K562 (cell line): Measurements from ENCODE around the gene SULT2A1. TPM values are rescaled to one million over a fixed set of nuclear protein-coding genes. Genes with fewer than 3 reads are reported as not detected.

Experiments
- ATAC-seq: fragments of 200-7000 bp; cut with Tn5 transposase; 3 replicates; pipeline ENCODE4 v1.9.1; 2020; ENCODE audit warnings: moderate library complexity
- BruUV-seq: library from RNA; stranded (reverse); fragments of 400-500 nt; replicated peaks from 2 replicates; lab custom pipeline; 2021; lab: Mats Ljungman, UMichigan
- CTCF ChIA-PET: fragments of 300-600 bp; formaldehyde crosslinking; extraction: SDS; loops from one replicate; lab custom pipeline; 2021; ENCODE audit warnings: low intra/inter-chr PET ratio; lab: Yijun Ruan, JAX
- POLR2A ChIA-PET: fragments of 300-600, 350-650 bp; sonication (Branson Sonifier 250); formaldehyde crosslinking; extraction: SDS; loops from one replicate; lab custom pipeline; 2021; ENCODE audit warnings: antibody characterized with exemption, inconsistent platforms; lab: Yijun Ruan, JAX
- DNase-seq, 4 experiments: peaks; one replicate each; pipeline versions ENCODE4 v3.0.0 to v3.0.0-alpha.2; 2011 to 2018; ENCODE audit warnings: low spot score in 3 of 4, mixed read lengths in 3 of 4; ENCODE audit errors: extremely low read depth in 1 of 4
- FAIRE-seq: peaks from 2 replicates; lab custom pipeline; 2011; peaks lifted over from hg19 to GRCh38; lab: Jason Lieb, UNC
- H2AFZ ChIP-seq: 2 replicates; pipeline ENCODE4 v1.6.0; 2011; ENCODE audit warnings: low read depth, low read length, control low read depth, inconsistent platforms
- H3K27ac ChIP-seq: fragments of 200-600 bp; 3 replicates; pipeline ENCODE4 v1.8.0; 2011; ENCODE audit warnings: low read depth, mild to moderate bottlenecking, control low read depth, inconsistent platforms, low read length, moderate library complexity, mixed read lengths; ENCODE audit errors: extremely low read depth
- H3K27me3 ChIP-seq, 2 experiments: fragments of 300-600 bp in 1 of 2; 2 replicates in 1 of 2; 3 replicates in 1 of 2; pipeline versions ENCODE4 v1.6.0 to v1.8.0; 2011; ENCODE audit warnings: inconsistent platforms in 2 of 2, low read length in 2 of 2, mild to moderate bottlenecking in 1 of 2, mixed read lengths in 1 of 2, moderate library complexity in 1 of 2; ENCODE audit not compliant: control insufficient read depth in 2 of 2, insufficient read depth in 2 of 2
- H3K36me3 ChIP-seq: fragments of 300-600 bp; 3 replicates; pipeline ENCODE4 v1.8.0; 2011; ENCODE audit warnings: mild to moderate bottlenecking, low read length, inconsistent platforms; ENCODE audit not compliant: control insufficient read depth, insufficient read depth
- H3K4me1 ChIP-seq, 2 experiments: fragments of 200-600 bp in 1 of 2; replicated peaks in 1 of 2; 2 replicates in 1 of 2; 3 replicates in 1 of 2; pipeline versions ENCODE4 v1.5.1 to v1.8.0; 2011; ENCODE audit warnings: inconsistent platforms in 2 of 2, low read length in 2 of 2, mild to moderate bottlenecking in 1 of 2, mixed read lengths in 1 of 2, moderate library complexity in 1 of 2; ENCODE audit not compliant: control insufficient read depth in 2 of 2, insufficient read depth in 2 of 2
- H3K4me2 ChIP-seq: 2 replicates; pipeline ENCODE4 v1.6.1; 2011; ENCODE audit warnings: low read length, control low read depth, inconsistent platforms, mixed read lengths; ENCODE audit not compliant: insufficient read depth
- H3K4me3 ChIP-seq: fragments of 200-600 bp; sonication (generic), shearing (Covaris generic); 2 replicates; pipeline ENCODE4 v1.5.1; 2016; ENCODE audit warnings: control low read depth, inconsistent platforms
- H3K79me2 ChIP-seq: fragments of 200-600 bp; 3 replicates; pipeline ENCODE4 v1.8.0; 2011; ENCODE audit warnings: low read length, inconsistent platforms; ENCODE audit not compliant: control insufficient read depth, insufficient read depth
- H3K9ac ChIP-seq, 2 experiments: 2 replicates each; pipeline versions ENCODE4 v1.6.0 to v1.6.1; 2011; ENCODE audit warnings: low read depth in 2 of 2, low read length in 2 of 2, control low read depth in 1 of 2, inconsistent platforms in 1 of 2, mild to moderate bottlenecking in 1 of 2, mixed read lengths in 1 of 2; ENCODE audit not compliant: insufficient read depth in 1 of 2
- H3K9me1 ChIP-seq: one replicate; pipeline ENCODE4 v1.6.0; 2011; ENCODE audit warnings: inconsistent platforms, mild to moderate bottlenecking, low read length, moderate library complexity; ENCODE audit not compliant: control insufficient read depth, insufficient read depth
- H3K9me3 ChIP-seq: replicated peaks from 2 replicates; pipeline ENCODE4 v1.5.1; 2011; ENCODE audit warnings: low read depth, low read length, inconsistent platforms; ENCODE audit not compliant: control insufficient read depth, insufficient read depth
- H4K20me1 ChIP-seq: replicated peaks from 2 replicates; pipeline ENCODE4 v1.6.1; 2011; ENCODE audit warnings: low read length, inconsistent platforms, mixed read lengths; ENCODE audit not compliant: control insufficient read depth, insufficient read depth
- ADNP ChIP-seq: fragments of 200-800 bp; sonication (Bioruptor generic); IDR thresholded peaks from 2 replicates; pipeline ENCODE4 v1.6.1; 2016; ENCODE audit warnings: missing genetic modification characterization, missing compliant biosample characterization
- BHLHE40 ChIP-seq: IDR thresholded peaks from 2 replicates; pipeline ENCODE4 v1.6.1; 2011; ENCODE audit warnings: low read length, improper control_type of control experiment
- BRCA1 ChIP-seq, 2 experiments: fragments of 450-650 bp in 1 of 2; sonication (generic) in 1 of 2; formaldehyde crosslinking in 1 of 2; IDR thresholded peaks; 2 replicates each; pipeline versions ENCODE4 v1.5.0 to v1.6.1; 2017 to 2020; ENCODE audit warnings: mild to moderate bottlenecking in 1 of 2, missing genetic modification reagents in 1 of 2
- CSDE1 ChIP-seq, 2 experiments: fragments of 450-650 bp; IDR thresholded peaks; 2 replicates each; pipeline ENCODE4 v1.6.1; 2016; ENCODE audit warnings: mild to moderate bottlenecking in 1 of 2
- EGR1 ChIP-seq: fragments of 450-650 bp; conservative IDR thresholded peaks from 2 replicates; pipeline ENCODE4 v1.6.1; 2017; ENCODE audit warnings: mild to moderate bottlenecking
- KHSRP ChIP-seq: fragments of 450-650 bp; IDR thresholded peaks from 2 replicates; pipeline ENCODE4 v1.6.1; 2017
- MEIS2 ChIP-seq: fragments of 450-650 bp; IDR thresholded peaks from 2 replicates; pipeline ENCODE4 v1.6.1; 2014; ENCODE audit warnings: mild to moderate bottlenecking; ENCODE audit not compliant: partially characterized antibody
- MIER1 ChIP-seq: fragments of 450-650 bp; IDR thresholded peaks from 2 replicates; pipeline ENCODE4 v1.6.1; 2016; ENCODE audit warnings: antibody characterized with exemption, mild to moderate bottlenecking, low read depth
- RBM14 ChIP-seq: fragments of 200-400 bp; formaldehyde crosslinking; IDR thresholded peaks from 2 replicates; pipeline ENCODE4 v1.6.1; 2018; ENCODE audit warnings: low read depth, mild to moderate bottlenecking, low read length, moderate library complexity, borderline replicate concordance; ENCODE audit not compliant: insufficient read depth
- SMAD1 ChIP-seq: fragments of 150-350 bp; IDR thresholded peaks from 2 replicates; pipeline ENCODE4 v1.6.1; 2014; ENCODE audit warnings: low read length, low read depth; ENCODE audit not compliant: partially characterized antibody
- SRSF3 ChIP-seq: fragments of 200-400 bp; formaldehyde crosslinking; IDR thresholded peaks from 2 replicates; pipeline ENCODE4 v1.6.1; 2016; ENCODE audit warnings: mild to moderate bottlenecking, low read length, moderate library complexity; ENCODE audit not compliant: insufficient read depth
- XRCC3 ChIP-seq: fragments of 450-650 bp; IDR thresholded peaks from 2 replicates; pipeline ENCODE4 v1.6.1; 2017; ENCODE audit warnings: mild to moderate bottlenecking, moderate library complexity
- ZNF589 ChIP-seq: fragments of 200-800 bp; sonication (Bioruptor generic); IDR thresholded peaks from 2 replicates; pipeline ENCODE4 v1.6.1; 2016; ENCODE audit warnings: low read depth, missing genetic modification characterization, missing compliant biosample characterization
- WGBS: fragments of 100-300 bp; shearing (Covaris generic); methylation state at CpG from one replicate; pipeline ENCODE4 v1.1.6; 2016; ENCODE audit warnings: low coverage, mixed read lengths; ENCODE audit not compliant: insufficient coverage; ENCODE audit errors: missing lambda C conversion rate; 5-methylcytosine and 5-hydroxymethylcytosine counted together
- in situ Hi-C: fragments of 300-500 bp; cut with MboI; formaldehyde crosslinking; loops from 4 replicates; pipeline ENCODE4 v1.15.0; 2018; ENCODE audit warnings: inconsistent platforms, mixed read lengths
- intact Hi-C: fragments of 100-400 bp; cut with micrococcal nuclease; formaldehyde crosslinking; loops from 2 replicates; pipeline ENCODE4 v1.14.2; 2022
- polyA plus RNA-seq, 8 experiments: library from polyadenylated mRNA; depleted of rRNA in 4 of 8; stranded (reverse) in 5 of 8; unstranded in 3 of 8; fragments of >200 nt; fragmentation: Nextera tagmentation in 2 of 8; fragmentation: Illumina TruSeq in 1 of 8; extraction: Ambion mirVana in 2 of 8; extraction: Trizol in 1 of 8; gene quantifications; 2 replicates each; pipeline versions ENCODE4 v1.2.1 to v1.2.3, GENCODE V29; 2011 to 2014; ENCODE audit warnings: inconsistent platforms in 1 of 8, missing spikeins in 1 of 8
- total RNA-seq, 7 experiments: library from RNA; depleted of rRNA in 6 of 7; stranded (reverse); fragments of >200 nt in 6 of 7; fragmentation: Illumina TruSeq in 2 of 7; extraction: Trizol in 2 of 7; gene quantifications; 2 replicates each; pipeline versions ENCODE4 v1.2.1 to v1.2.3, GENCODE V29; 2011 to 2021; ENCODE audit warnings: low replicate concordance in 1 of 7
- TF ChIP-seq, protein P1 (sequence below): sonication (generic); formaldehyde crosslinking; IDR thresholded peaks from 2 replicates; pipeline ENCODE4 v1.9.0; 2022; ENCODE audit warnings: mild to moderate bottlenecking, missing genetic modification reagents
- TF ChIP-seq, protein P2 (sequence below): fragments of 250-450 bp; sonication (Bioruptor Pico); IDR thresholded peaks from 2 replicates; pipeline ENCODE4 v1.8.0; 2022; ENCODE audit warnings: inconsistent platforms, mild to moderate bottlenecking, moderate library complexity, borderline replicate concordance
- TF ChIP-seq, protein P3 (sequence below), 3 experiments: fragments of 200-800 bp in 1 of 3; fragments of 250-450 bp in 1 of 3; fragments of 450-650 bp in 1 of 3; sonication (Bioruptor Pico) in 1 of 3; sonication (Bioruptor generic) in 1 of 3; formaldehyde crosslinking in 1 of 3; IDR thresholded peaks; 2 replicates each; pipeline versions ENCODE4 v1.6.1 to v1.8.0; 2016 to 2022; ENCODE audit warnings: mild to moderate bottlenecking in 2 of 3, missing genetic modification characterization in 2 of 3, missing compliant biosample characterization in 1 of 3, moderate library complexity in 1 of 3

Gene SULT2A1
- total and polyA plus RNA-seq, 9 of the 15 experiments (the other 6 are each of a cell fraction or from before 2014, with no cell fraction given) = 0.03 to 0.25 (median 0.07) TPM; not detected in 4

DNA sequence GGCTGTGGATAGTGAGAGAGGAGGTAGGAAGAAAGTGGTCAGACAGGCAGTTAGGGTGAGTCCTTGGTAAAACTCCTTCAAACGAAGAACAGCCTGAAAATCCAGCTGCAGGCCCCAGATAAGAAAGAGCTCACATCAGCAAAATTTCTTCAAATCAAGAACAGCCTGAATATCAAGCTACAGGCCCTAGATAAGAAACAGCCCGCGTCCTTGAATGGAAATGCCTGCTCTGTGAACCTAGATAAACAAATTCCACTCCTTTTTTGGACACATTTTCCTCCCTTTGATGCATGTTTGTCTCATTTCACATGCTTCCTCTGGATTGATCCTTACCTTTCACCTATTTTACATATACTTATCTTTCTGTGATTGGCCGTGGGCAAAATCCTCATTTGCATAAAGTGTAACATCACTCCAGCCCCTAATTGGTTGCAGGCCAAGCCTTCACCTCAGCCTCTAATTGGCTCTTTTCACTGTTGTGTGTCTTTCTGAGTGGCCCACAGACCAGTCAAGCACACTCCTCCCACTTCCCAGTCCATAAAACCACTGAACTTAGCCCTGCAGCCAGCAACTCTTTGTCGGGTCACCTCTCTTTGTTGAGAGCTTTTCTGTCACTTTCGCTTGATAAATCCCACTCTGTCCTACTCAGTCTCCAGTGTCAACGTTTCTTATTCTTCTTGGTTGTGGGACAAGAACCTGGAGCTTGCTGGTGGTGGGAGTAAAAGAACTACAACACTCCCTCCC lies 6.0 kb upstream of the SULT2A1 start:
- H3K4me2 ChIP-seq = peak overlapping the region; percentile 53
- no peaks in the 10 kb centered on the region for H4K20me1 ChIP-seq
- H3K4me1 ChIP-seq = peaks cover 12 to 18% of the 10 kb centered on the region in 2 experiments
- no peaks in the 10 kb centered on the region; a peak in 1 of 5 replicates for H3K27me3 ChIP-seq
- peak; percentile 98 for ATAC-seq
- WGBS = 3% methylated on average over 7 of the region's 7 CpGs
- BruUV-seq = no TSS peak
- ChIA-PET POLR2A (interaction anchor here (0.5 to 2.2 kb wide), 7 partner anchors 8 to 403 kb away, joined by 3 to 10 read pairs (median 3); no protein-coding TSS in a partner anchor), CTCF (no interaction called here)
- H3K4me3 ChIP-seq = no peak overlapping the region
- no peaks in the 10 kb centered on the region for H3K79me2 ChIP-seq
- in situ Hi-C loops (no loop called here), intact Hi-C loops (loop anchor here (2.0 kb wide), 1 partner anchor 23 kb away; no protein-coding TSS in a partner anchor)
- peak; percentile 78 to 92 (median 81) for DNase-seq
- H3K9me3 ChIP-seq = no peaks in the 10 kb centered on the region
- H3K9ac ChIP-seq = peak overlapping the region in 1 of 2 experiments; percentile 49; a peak in 2 of 4 replicates
- H3K27ac ChIP-seq = peak overlapping the region; percentile 82
- peak; percentile 92 for FAIRE-seq
- no peaks in the 10 kb centered on the region for H3K36me3 ChIP-seq
- H3K9me1 ChIP-seq = no peaks in the 10 kb centered on the region
- peak overlapping the region; percentile 73 for H2AFZ ChIP-seq
- TF ChIP-seq CSDE1 (IDR thresholded peaks at IDR 0.05) (no peak), ADNP (tag) (no peak), BRCA1 (IDR thresholded peaks at IDR 0.05) (no peak), BRCA1 (CRISPR knock-in tag; IDR thresholded peaks at IDR 0.05) (no peak), SMAD1 (peak; percentile 90), ZNF589 (CRISPR knock-in tag) (peak; percentile 99), MEIS2 (peak; percentile 69), KHSRP (peak; percentile 90), XRCC3 (no peak), SRSF3 (no peak), MIER1 (no peak), RBM14 (no peak), BHLHE40 (peak; percentile 68), EGR1 (no peak; the same call in 1 of the 2 replicates)
- TF ChIP-seq, protein P1, sequence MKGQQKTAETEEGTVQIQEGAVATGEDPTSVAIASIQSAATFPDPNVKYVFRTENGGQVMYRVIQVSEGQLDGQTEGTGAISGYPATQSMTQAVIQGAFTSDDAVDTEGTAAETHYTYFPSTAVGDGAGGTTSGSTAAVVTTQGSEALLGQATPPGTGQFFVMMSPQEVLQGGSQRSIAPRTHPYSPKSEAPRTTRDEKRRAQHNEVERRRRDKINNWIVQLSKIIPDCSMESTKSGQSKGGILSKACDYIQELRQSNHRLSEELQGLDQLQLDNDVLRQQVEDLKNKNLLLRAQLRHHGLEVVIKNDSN (CRISPR knock-in tag) = no peak
- TF ChIP-seq, protein P2, sequence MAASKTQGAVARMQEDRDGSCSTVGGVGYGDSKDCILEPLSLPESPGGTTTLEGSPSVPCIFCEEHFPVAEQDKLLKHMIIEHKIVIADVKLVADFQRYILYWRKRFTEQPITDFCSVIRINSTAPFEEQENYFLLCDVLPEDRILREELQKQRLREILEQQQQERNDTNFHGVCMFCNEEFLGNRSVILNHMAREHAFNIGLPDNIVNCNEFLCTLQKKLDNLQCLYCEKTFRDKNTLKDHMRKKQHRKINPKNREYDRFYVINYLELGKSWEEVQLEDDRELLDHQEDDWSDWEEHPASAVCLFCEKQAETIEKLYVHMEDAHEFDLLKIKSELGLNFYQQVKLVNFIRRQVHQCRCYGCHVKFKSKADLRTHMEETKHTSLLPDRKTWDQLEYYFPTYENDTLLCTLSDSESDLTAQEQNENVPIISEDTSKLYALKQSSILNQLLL (CRISPR knock-in tag) = no peak
- TF ChIP-seq, protein P3, sequence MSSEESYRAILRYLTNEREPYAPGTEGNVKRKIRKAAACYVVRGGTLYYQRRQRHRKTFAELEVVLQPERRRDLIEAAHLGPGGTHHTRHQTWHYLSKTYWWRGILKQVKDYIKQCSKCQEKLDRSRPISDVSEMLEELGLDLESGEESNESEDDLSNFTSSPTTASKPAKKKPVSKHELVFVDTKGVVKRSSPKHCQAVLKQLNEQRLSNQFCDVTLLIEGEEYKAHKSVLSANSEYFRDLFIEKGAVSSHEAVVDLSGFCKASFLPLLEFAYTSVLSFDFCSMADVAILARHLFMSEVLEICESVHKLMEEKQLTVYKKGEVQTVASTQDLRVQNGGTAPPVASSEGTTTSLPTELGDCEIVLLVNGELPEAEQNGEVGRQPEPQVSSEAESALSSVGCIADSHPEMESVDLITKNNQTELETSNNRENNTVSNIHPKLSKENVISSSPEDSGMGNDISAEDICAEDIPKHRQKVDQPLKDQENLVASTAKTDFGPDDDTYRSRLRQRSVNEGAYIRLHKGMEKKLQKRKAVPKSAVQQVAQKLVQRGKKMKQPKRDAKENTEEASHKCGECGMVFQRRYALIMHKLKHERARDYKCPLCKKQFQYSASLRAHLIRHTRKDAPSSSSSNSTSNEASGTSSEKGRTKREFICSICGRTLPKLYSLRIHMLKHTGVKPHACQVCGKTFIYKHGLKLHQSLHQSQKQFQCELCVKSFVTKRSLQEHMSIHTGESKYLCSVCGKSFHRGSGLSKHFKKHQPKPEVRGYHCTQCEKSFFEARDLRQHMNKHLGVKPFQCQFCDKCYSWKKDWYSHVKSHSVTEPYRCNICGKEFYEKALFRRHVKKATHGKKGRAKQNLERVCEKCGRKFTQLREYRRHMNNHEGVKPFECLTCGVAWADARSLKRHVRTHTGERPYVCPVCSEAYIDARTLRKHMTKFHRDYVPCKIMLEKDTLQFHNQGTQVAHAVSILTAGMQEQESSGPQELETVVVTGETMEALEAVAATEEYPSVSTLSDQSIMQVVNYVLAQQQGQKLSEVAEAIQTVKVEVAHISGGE (CRISPR knock-in tag; IDR thresholded peaks at IDR 0.05) = peak in 1 of 3 experiments; percentile 92; a peak in 2 of 6 replicates
